T1000 (cell line): ENCODE measurements around the gene MTG2.

Experiments
- DNase-seq: peaks from one replicate; lab custom pipeline; 2025; ENCODE audit warnings: mixed read lengths; lab: John Stamatoyannopoulos, UW

The MTG2 gene

GRCh38 chr20:62235777-62236157 is 52.9 kb downstream of the MTG2 start:
- no peak for DNase-seq

GRCh38 chr20:62236200-62236599 is 53.4 kb downstream of the MTG2 start:
- DNase-seq: no peak

- DNase-seq: no peak
Measured at GRCh38 chr20:62236766-62237513, 54.1 kb downstream of the MTG2 start.

- no peak for DNase-seq
Measured at GRCh38 chr20:62237514-62237800, 54.6 kb downstream of the MTG2 start.

GRCh38 chr20:62237801-62238568 is 55.2 kb downstream of the MTG2 start, which contains the start of gene OSBPL2:
Gene OSBPL2 (plus strand): TSS chr20:62238521. CDS start chr20:62256185, 17,664 bp downstream.
- peak; percentile 93 for DNase-seq

- no peak for DNase-seq
Measured at GRCh38 chr20:62238569-62239277, 55.9 kb downstream of the MTG2 start.

GRCh38 chr20:62239278-62239879 is 56.6 kb downstream of the MTG2 start:
- no peak for DNase-seq

- DNase-seq: no peak
Measured at GRCh38 chr20:62240020-62240685, 57.3 kb downstream of the MTG2 start.

GRCh38 chr20:62241506-62241905 is 58.7 kb downstream of the MTG2 start:
- DNase-seq: no peak

- no peak for DNase-seq
Measured at GRCh38 chr20:62242176-62242575, 59.3 kb downstream of the MTG2 start.

- no peak for DNase-seq
Measured at GRCh38 chr20:62243106-62243505, 60.3 kb downstream of the MTG2 start.

- no peak for DNase-seq
Measured at GRCh38 chr20:62243906-62244515, 61.2 kb downstream of the MTG2 start.

GRCh38 chr20:62244644-62245108 is 61.8 kb downstream of the MTG2 start:
- no peak for DNase-seq

GRCh38 chr20:62245911-62246280 is 63.1 kb downstream of the MTG2 start:
- DNase-seq: no peak

GRCh38 chr20:62246431-62246830 is 63.6 kb downstream of the MTG2 start:
- no peak for DNase-seq

GRCh38 chr20:62246872-62247652 is 64.2 kb downstream of the MTG2 start:
- DNase-seq: no peak

GRCh38 chr20:62248890-62249560 is 66.2 kb downstream of the MTG2 start:
- no peak for DNase-seq

GRCh38 chr20:62252342-62252966 is 69.6 kb downstream of the MTG2 start:
- DNase-seq: no peak
